Mucosa of rectum (tissue), 2 donors: ENCODE data around the gene IRF5.

ENCODE experiments used
- H3K27ac ChIP-seq, 2 donors: one replicate each; pipeline ENCODE4 v1.7.0; 2013; ENCODE audit warnings: inconsistent platforms in 2 of 2, low read depth in 2 of 2, low read length in 2 of 2
- H3K27me3 ChIP-seq, 2 donors: one replicate each; pipeline ENCODE4 v1.7.0; 2013; ENCODE audit warnings: low read length in 2 of 2; ENCODE audit not compliant: control insufficient read depth in 2 of 2, insufficient read depth in 2 of 2
- H3K36me3 ChIP-seq, 2 donors: one replicate each; pipeline ENCODE4 v1.7.0; 2013; ENCODE audit warnings: low read length in 2 of 2; ENCODE audit not compliant: control insufficient read depth in 2 of 2, insufficient read depth in 2 of 2
- H3K4me1 ChIP-seq, 2 donors: one replicate each; pipeline ENCODE4 v1.7.0; 2013; ENCODE audit warnings: low read length in 2 of 2, mild to moderate bottlenecking in 1 of 2; ENCODE audit not compliant: control insufficient read depth in 2 of 2, insufficient read depth in 2 of 2
- H3K4me3 ChIP-seq, 2 donors: one replicate each; pipeline ENCODE4 v1.7.0; 2013; ENCODE audit warnings: low read length in 2 of 2
- H3K9ac ChIP-seq, 2 donors: one replicate each; pipeline ENCODE4 v1.7.0; 2013; ENCODE audit warnings: low read length in 2 of 2, low read depth in 1 of 2, mild to moderate bottlenecking in 1 of 2
- H3K9me3 ChIP-seq, 2 donors: one replicate each; pipeline ENCODE4 v1.7.0; 2013; ENCODE audit warnings: low read length in 2 of 2; ENCODE audit not compliant: control insufficient read depth in 2 of 2
- donor health status: healthy.
- donor health status: Normal muscosa, but diverticular disease.

IRF5 gene

GRCh38 chr7:128948312-128948973 lies 10.7 kb downstream of the IRF5 start:
- no peak overlapping the region for H3K4me3 ChIP-seq
- no peaks in the 10 kb centered on the region for H3K27me3 ChIP-seq
- no peak overlapping the region for H3K9ac ChIP-seq
- no peak overlapping the region for H3K27ac ChIP-seq
- H3K4me1 ChIP-seq, result no peaks in the 10 kb centered on the region
- peaks cover 10 to 21% of the 10 kb centered on the region in 2 donors for H3K36me3 ChIP-seq
- H3K9me3 ChIP-seq, result no peaks in the 10 kb centered on the region

- Histone ChIP-seq H3K36me3 (peaks cover 17 to 21% of the 10 kb centered on the region in 2 donors), H3K4me1 (no peaks in the 10 kb centered on the region), H3K27ac (no peak overlapping the region), H3K9me3 (no peaks in the 10 kb centered on the region), H3K9ac (no peak overlapping the region), H3K27me3 (no peaks in the 10 kb centered on the region), H3K4me3 (no peak overlapping the region)
These were observed 11.4 kb downstream of the IRF5 start for GRCh38 chr7:128948976-128949760.

GRCh38 chr7:128951296-128951695 lies 13.6 kb downstream of the IRF5 start:
- Histone ChIP-seq H3K9ac (no peak overlapping the region), H3K9me3 (no peaks in the 10 kb centered on the region), H3K27ac (no peak overlapping the region), H3K4me1 (no peaks in the 10 kb centered on the region), H3K36me3 (peaks cover 29 to 31% of the 10 kb centered on the region in 2 donors), H3K27me3 (no peaks in the 10 kb centered on the region), H3K4me3 (no peak overlapping the region)

- Histone ChIP-seq H3K4me3 (no peak overlapping the region), H3K27ac (no peak overlapping the region), H3K9ac (no peak overlapping the region), H3K36me3 (peaks cover 47 to 52% of the 10 kb centered on the region in 2 donors), H3K27me3 (no peaks in the 10 kb centered on the region), H3K4me1 (no peaks in the 10 kb centered on the region), H3K9me3 (no peaks in the 10 kb centered on the region)
These were observed 16.4 kb downstream of the IRF5 start for GRCh38 chr7:128954150-128954549.

GRCh38 chr7:128954830-128955802 lies 17.4 kb downstream of the IRF5 start:
- no peak overlapping the region for H3K27ac ChIP-seq
- peaks cover 52 to 54% of the 10 kb centered on the region in 2 donors for H3K36me3 ChIP-seq

GRCh38 chr7:128955981-128956380 lies 18.3 kb downstream of the IRF5 start:
- H3K9me3 ChIP-seq, result no peaks in the 10 kb centered on the region
- no peaks in the 10 kb centered on the region for H3K4me1 ChIP-seq
- H3K36me3 ChIP-seq, result peaks cover 52 to 57% of the 10 kb centered on the region in 2 donors
- no peak overlapping the region for H3K9ac ChIP-seq
- no peak overlapping the region for H3K27ac ChIP-seq
- no peak overlapping the region for H3K4me3 ChIP-seq
- H3K27me3 ChIP-seq, result no peaks in the 10 kb centered on the region

More at GRCh38 chr7:128954830-128955802, 17.4 kb downstream of the IRF5 start:
- H3K9me3 ChIP-seq, result no peaks in the 10 kb centered on the region
- H3K27me3 ChIP-seq, result no peaks in the 10 kb centered on the region
- no peak overlapping the region for H3K9ac ChIP-seq
- no peak overlapping the region for H3K4me3 ChIP-seq
- H3K4me1 ChIP-seq, result no peaks in the 10 kb centered on the region

GRCh38 chr7:128959296-128959695 lies 21.6 kb downstream of the IRF5 start:
- peaks cover 50 to 54% of the 10 kb centered on the region in 2 donors for H3K36me3 ChIP-seq
- no peaks in the 10 kb centered on the region for H3K9me3 ChIP-seq
- H3K27me3 ChIP-seq, result no peaks in the 10 kb centered on the region
- H3K4me1 ChIP-seq, result no peaks in the 10 kb centered on the region
- no peak overlapping the region for H3K9ac ChIP-seq
- H3K4me3 ChIP-seq, result no peak overlapping the region
- no peak overlapping the region for H3K27ac ChIP-seq

- H3K27ac ChIP-seq, result no peak overlapping the region
- H3K9ac ChIP-seq, result no peak overlapping the region
- no peaks in the 10 kb centered on the region for H3K27me3 ChIP-seq
- H3K4me1 ChIP-seq, result no peaks in the 10 kb centered on the region
- no peak overlapping the region for H3K4me3 ChIP-seq
- H3K9me3 ChIP-seq, result no peaks in the 10 kb centered on the region
- peaks cover 48 to 57% of the 10 kb centered on the region in 2 donors for H3K36me3 ChIP-seq
These were observed 23.4 kb downstream of the IRF5 start for GRCh38 chr7:128961030-128961659.

- H3K9ac ChIP-seq, result no peak overlapping the region
- peaks cover 51 to 56% of the 10 kb centered on the region in 2 donors for H3K36me3 ChIP-seq
- no peak overlapping the region for H3K27ac ChIP-seq
- no peaks in the 10 kb centered on the region for H3K27me3 ChIP-seq
- H3K9me3 ChIP-seq, result no peaks in the 10 kb centered on the region
- no peaks in the 10 kb centered on the region for H3K4me1 ChIP-seq
- no peak overlapping the region for H3K4me3 ChIP-seq
These were observed 25.2 kb downstream of the IRF5 start for GRCh38 chr7:128962899-128963298.
